H1 (cell line): ENCODE data around the gene CELF5. TPM values are rescaled to one million over a fixed set of nuclear protein-coding genes. Genes with fewer than 3 reads are reported as not detected.

Experiments used
- BCL11A ChIP-seq, 2 experiments: IDR thresholded peaks; one replicate each; pipeline ENCODE4 v1.6.1; 2011; ENCODE audit warnings: low read depth in 2 of 2, low read length in 2 of 2, mild to moderate bottlenecking in 2 of 2
- CHD7 ChIP-seq: fragments of 300-600 bp; sonication (generic); IDR thresholded peaks from 2 replicates; pipeline ENCODE4 v1.7.1; 2012; ENCODE audit warnings: low read length, moderate library complexity, mild to moderate bottlenecking, inconsistent platforms; ENCODE audit not compliant: insufficient replicate concordance
- GTF2F1 ChIP-seq: IDR thresholded peaks from 2 replicates; pipeline ENCODE4 v1.6.1; 2012; ENCODE audit warnings: low read depth, low read length, improper control_type of control experiment, borderline replicate concordance
- HDAC2 ChIP-seq, 2 experiments: fragments of 300-600 bp in 1 of 2; sonication (generic) in 1 of 2; IDR thresholded peaks; 2 replicates each; pipeline ENCODE4 v1.6.1; 2011 to 2012; ENCODE audit warnings: low read depth in 2 of 2, low read length in 2 of 2, mild to moderate bottlenecking in 2 of 2, moderate library complexity in 2 of 2, borderline replicate concordance in 1 of 2, inconsistent platforms in 1 of 2
- JUND ChIP-seq: IDR thresholded peaks from 2 replicates; pipeline ENCODE4 v1.6.1; 2011; ENCODE audit warnings: mild to moderate bottlenecking, improper control_type of control experiment, low read length
- MAX ChIP-seq: IDR thresholded peaks from 2 replicates; pipeline ENCODE4 v1.6.1; 2012; ENCODE audit warnings: inconsistent platforms
- RNF2 ChIP-seq: fragments of 200-900, 300-1000 bp; sonication (generic); IDR thresholded peaks from 2 replicates; pipeline ENCODE4 v1.7.1; 2016; ENCODE audit warnings: borderline replicate concordance, low read depth, mild to moderate bottlenecking, antibody characterized with exemption, low read length; ENCODE audit not compliant: poor library complexity, severe bottlenecking; ENCODE audit errors: missing control alignments
- SP4 ChIP-seq: IDR thresholded peaks from 2 replicates; pipeline ENCODE4 v1.6.1; 2012; ENCODE audit warnings: low read length, inconsistent platforms
- polyA plus RNA-seq, 7 experiments: library from polyadenylated mRNA; depleted of rRNA in 3 of 7; stranded (reverse) in 5 of 7; unstranded in 2 of 7; fragments of >200 nt in 5 of 7; fragments of 200-250 nt in 2 of 7; gene quantifications; 1 replicate in 5 of 7; 2 replicates in 1 of 7; 4 replicates in 1 of 7; pipeline versions ENCODE4 v1.2.1 to v1.2.3, GENCODE V29; 2011 to 2013; ENCODE audit warnings: missing spikeins in 2 of 7, mixed read lengths in 2 of 7
- total RNA-seq: library from RNA; stranded (reverse); fragmentation: NEBNext Ultra II Directional; extraction: Animal tissue kit (Norgen Biotek cat#: 25700); gene quantifications from 2 replicates; pipeline ENCODE4 v1.2.1, GENCODE V29; 2021

CELF5 gene
- total and polyA plus RNA-seq, 2 of the 8 experiments (the other 6 are each of a cell fraction or from before 2014, with no cell fraction given): 9.8 to 15.0 TPM

- TF ChIP-seq CHD7: no peak
- TF ChIP-seq MAX: no peak
- TF ChIP-seq JUND: no peak
- no peak for TF ChIP-seq GTF2F1
- TF ChIP-seq BCL11A (IDR thresholded peaks at IDR 0.05; ENCODE audit: low read depth in 2 of 2, low read length in 2 of 2): no peak
- TF ChIP-seq SP4: no peak
- TF ChIP-seq RNF2: no peak
- TF ChIP-seq HDAC2 (IDR thresholded peaks at IDR 0.05; ENCODE audit: borderline replicate concordance in 1 of 2, low read depth in 2 of 2, low read length in 2 of 2): no peak
Observed at GRCh38 chr19:3202346-3202745, 22.1 kb upstream of the CELF5 start (continued).
